ENCODE results near the gene HIBCH. TPM values are rescaled to one million over a fixed set of nuclear protein-coding genes. Genes with fewer than 3 reads are reported as not detected.
"Not testable (repeated sequence)": the region's sequence is repeated elsewhere in the genome, so short reads cannot be mapped to it uniquely, and the experiment has no call there.

The HIBCH gene
- total and polyA plus RNA-seq, 10 donors: 12.0 to 38.7 (median 25.5) TPM

GRCh38 chr2:190315273-190315672, 4.4 kb downstream of the HIBCH start:
- Histone ChIP-seq H3K36me3 (peaks cover 0 to 28% (median 0%) of the 10 kb centered on the region in 6 donors), H3K9me3 (no peaks in the 10 kb centered on the region), H3K27me3 (replicated peaks in 1 of 7) (no peaks in the 10 kb centered on the region), H3K27ac (no peak overlapping the region), H3K4me1 (peaks cover 11 to 62% (median 36%) of the 10 kb centered on the region in 6 donors), H3K4me3 (no peak overlapping the region)
- intact Hi-C loops (cut with DNase I; ENCODE audit: low total_unique reads): no loop called here
- TF ChIP-seq POLR2A (IDR thresholded peaks at IDR 0.05): no peak
- TF ChIP-seq CTCF (IDR thresholded peaks at IDR 0.05 in 8 of 11, conservative IDR thresholded peaks at IDR 0.05 in 3 of 11): no peak
- no peak for TF ChIP-seq POLR2AphosphoS5 (IDR thresholded peaks at IDR 0.05)
- WGBS, 5 donors: 86 to 93% (median 89%) methylated on average over 2 of the region's 2 CpGs
- DNase-seq: no peak

- no peak overlapping the region for H3K27ac ChIP-seq
- H3K9me3 ChIP-seq: no peaks in the 10 kb centered on the region
- TF ChIP-seq CTCF (IDR thresholded peaks at IDR 0.05 in 8 of 11, conservative IDR thresholded peaks at IDR 0.05 in 3 of 11) (no peak), POLR2AphosphoS5 (IDR thresholded peaks at IDR 0.05) (no peak), POLR2A (IDR thresholded peaks at IDR 0.05) (no peak)
- no peaks in the 10 kb centered on the region for H3K27me3 ChIP-seq (replicated peaks in 1 of 7)
- DNase-seq: no peak
- peaks cover 10 to 54% (median 27%) of the 10 kb centered on the region in 6 donors for H3K4me1 ChIP-seq
- H3K36me3 ChIP-seq: peaks cover 0 to 42% (median 4%) of the 10 kb centered on the region in 6 donors
- intact Hi-C loops (cut with DNase I; ENCODE audit: low total_unique reads): no loop called here
- H3K4me3 ChIP-seq: no peak overlapping the region
- WGBS, 5 donors: 49 to 70% (median 57%) methylated on average over 1 of the region's 1 CpG
These were observed 5.7 kb downstream of the HIBCH start for GRCh38 chr2:190313880-190314279.

- H3K27me3 ChIP-seq (replicated peaks in 1 of 7); DNase-seq; H3K27ac ChIP-seq; intact Hi-C loops (cut with DNase I; ENCODE audit: low total_unique reads); H3K9me3 ChIP-seq; H3K4me3 ChIP-seq: not testable (repeated sequence)
- H3K4me1 ChIP-seq: peaks cover 0 to 41% (median 16%) of the 10 kb centered on the region in 6 donors
- 86 to 94% (median 91%) methylated on average over 5 of the region's 5 CpGs for WGBS, 5 donors
- H3K36me3 ChIP-seq: peaks cover 0 to 54% (median 4%) of the 10 kb centered on the region in 6 donors
These were observed 7.0 kb downstream of the HIBCH start for GRCh38 chr2:190312635-190313025.

- no peak for DNase-seq
- peaks cover 0 to 58% (median 4%) of the 10 kb centered on the region in 6 donors for H3K36me3 ChIP-seq
- no peaks in the 10 kb centered on the region for H3K27me3 ChIP-seq (replicated peaks in 1 of 7)
- no peak overlapping the region for H3K27ac ChIP-seq
- no peaks in the 10 kb centered on the region for H3K9me3 ChIP-seq
- no peak overlapping the region for H3K4me3 ChIP-seq
- TF ChIP-seq POLR2A (IDR thresholded peaks at IDR 0.05) (no peak), CTCF (IDR thresholded peaks at IDR 0.05 in 8 of 11, conservative IDR thresholded peaks at IDR 0.05 in 3 of 11) (no peak), POLR2AphosphoS5 (IDR thresholded peaks at IDR 0.05) (no peak)
- WGBS, 5 donors: 93 to 96% (median 95%) methylated on average over 7 of the region's 7 CpGs
- intact Hi-C loops (cut with DNase I; ENCODE audit: low total_unique reads): no loop called here
- H3K4me1 ChIP-seq: peaks cover 0 to 35% (median 14%) of the 10 kb centered on the region in 6 donors
These were observed 7.6 kb downstream of the HIBCH start for GRCh38 chr2:190311893-190312634.
